GM12892 (cell line): ENCODE results near the gene C16orf87.
"Not testable (repeated sequence)": the region's sequence is repeated elsewhere in the genome, so short reads cannot be mapped to it uniquely, and the experiment has no call there.

Experiments
- DNase-seq: peaks from one replicate; pipeline ENCODE4 v3.0.0; 2011; ENCODE audit not compliant: insufficient read length
- FAIRE-seq: peaks from 2 replicates; lab custom pipeline; 2011; peaks lifted over from hg19 to GRCh38; lab: Jason Lieb, UNC
- POLR2A ChIP-seq: IDR thresholded peaks from 2 replicates; pipeline ENCODE4 v1.6.1; 2011; ENCODE audit warnings: low read depth, low read length, control low read depth
- POLR2AphosphoS5 ChIP-seq: IDR thresholded peaks from 2 replicates; pipeline ENCODE4 v1.6.1; 2011; ENCODE audit warnings: low read depth, low read length, control low read depth
- TAF1 ChIP-seq: IDR thresholded peaks from 2 replicates; pipeline ENCODE4 v1.6.1; 2011; ENCODE audit warnings: low read depth, mild to moderate bottlenecking, control low read depth, low read length, borderline replicate concordance

C16orf87 gene

GRCh38 chr16:46789499-46790414 is 41.2 kb downstream of the C16orf87 start:
- DNase-seq (peak; percentile 59), FAIRE-seq (peak; percentile 69)
- TF ChIP-seq TAF1 (no peak), POLR2A (peak; percentile 85), POLR2AphosphoS5 (peak; percentile 78)

GRCh38 chr16:46788891-46789474 is 42.0 kb downstream of the C16orf87 start:
- TF ChIP-seq TAF1, result no peak
- TF ChIP-seq POLR2A, result no peak
- TF ChIP-seq POLR2AphosphoS5, result no peak
- FAIRE-seq, result peak; percentile 71
- DNase-seq, result no peak

DNA sequence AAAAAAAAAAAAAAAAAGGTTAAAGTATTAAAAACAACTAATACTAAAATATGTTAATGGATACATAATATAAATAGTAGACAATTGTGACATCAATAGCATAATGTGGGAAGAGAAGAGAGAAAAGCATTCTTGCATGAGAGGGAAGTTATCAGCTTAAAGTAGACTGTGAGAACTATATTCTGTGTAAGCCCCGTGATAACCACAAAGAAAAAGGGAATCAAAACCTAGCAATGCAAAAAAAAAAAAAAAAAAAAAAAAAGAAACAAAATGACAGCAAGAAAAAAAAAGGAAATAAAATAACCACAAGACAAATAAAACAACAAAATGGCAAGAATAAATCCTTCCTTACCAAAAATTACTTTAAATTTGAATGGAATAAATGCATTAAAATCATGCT is 43.1 kb downstream of the C16orf87 start:
- FAIRE-seq (peak; percentile 30), DNase-seq (no peak)
- TF ChIP-seq POLR2AphosphoS5, result no peak
- no peak for TF ChIP-seq TAF1
- TF ChIP-seq POLR2A, result no peak

- TF ChIP-seq POLR2A (no peak), POLR2AphosphoS5 (no peak), TAF1 (no peak)
- DNase-seq, result no peak
- FAIRE-seq, result no peak
Observed at GRCh38 chr16:46785076-46785845, 45.7 kb downstream of the C16orf87 start.

GRCh38 chr16:46784569-46784968 is 46.4 kb downstream of the C16orf87 start:
- FAIRE-seq, DNase-seq: not testable (repeated sequence)

GRCh38 chr16:46783800-46784199 is 47.2 kb downstream of the C16orf87 start:
- FAIRE-seq (no peak), DNase-seq (no peak)
- TF ChIP-seq POLR2A (no peak), TAF1 (no peak), POLR2AphosphoS5 (no peak)

DNA sequence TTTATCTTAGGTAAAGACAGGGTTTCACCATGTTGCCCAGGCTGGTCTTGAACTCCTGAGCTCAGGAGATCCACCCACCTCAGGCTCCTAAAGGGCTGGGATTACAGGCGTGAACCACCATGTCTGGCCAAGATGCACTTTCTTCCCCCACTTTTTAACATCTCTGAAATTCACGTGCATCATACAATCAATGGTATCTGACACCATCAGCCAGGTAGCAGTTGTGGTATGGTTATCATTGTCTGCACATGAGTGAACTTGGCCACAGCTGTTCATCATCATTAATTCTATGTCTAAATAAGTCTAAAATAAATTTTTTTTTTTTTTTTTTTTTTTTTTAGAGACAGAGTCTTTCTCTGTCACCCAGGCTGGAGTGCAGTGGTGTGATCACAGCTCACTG is 48.7 kb downstream of the C16orf87 start:
- no peak for FAIRE-seq
- TF ChIP-seq TAF1 (no peak), POLR2AphosphoS5 (no peak)
- no peak for DNase-seq

GRCh38 chr16:46777804-46778203 is 53.2 kb downstream of the C16orf87 start:
- FAIRE-seq (no peak), DNase-seq (no peak)
- TF ChIP-seq TAF1 (no peak), POLR2A (no peak), POLR2AphosphoS5 (no peak)

GRCh38 chr16:46775214-46775613 is 55.8 kb downstream of the C16orf87 start:
- FAIRE-seq (no peak), DNase-seq (no peak)
- TF ChIP-seq POLR2AphosphoS5 (no peak), TAF1 (no peak), POLR2A (no peak)

GRCh38 chr16:46774743-46775177 is 56.2 kb downstream of the C16orf87 start:
- FAIRE-seq, result no peak
- TF ChIP-seq POLR2A (no peak), TAF1 (no peak), POLR2AphosphoS5 (no peak)
- DNase-seq, result no peak

DNA sequence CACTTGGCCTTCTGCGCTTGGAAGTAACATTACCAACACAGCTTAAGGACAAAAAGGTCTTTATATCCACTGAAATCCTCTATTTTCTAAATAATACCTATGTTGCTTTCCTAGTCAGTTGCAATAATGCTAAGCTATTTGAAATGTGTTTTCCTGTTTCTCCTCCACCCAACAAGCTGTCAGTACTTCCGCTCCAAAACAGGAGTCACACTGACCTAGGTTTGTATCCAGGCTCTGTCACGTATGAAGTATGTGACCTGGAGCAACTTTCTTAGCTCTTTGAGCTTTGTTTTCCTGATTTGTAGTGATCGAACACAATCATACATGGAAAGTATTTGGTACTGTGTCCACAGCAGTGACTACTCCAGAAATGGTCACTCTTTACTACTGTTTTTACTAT is 58.5 kb downstream of the C16orf87 start:
- TF ChIP-seq TAF1, result no peak
- no peak for TF ChIP-seq POLR2A
- no peak for TF ChIP-seq POLR2AphosphoS5
- FAIRE-seq, result no peak
- DNase-seq, result no peak

DNA sequence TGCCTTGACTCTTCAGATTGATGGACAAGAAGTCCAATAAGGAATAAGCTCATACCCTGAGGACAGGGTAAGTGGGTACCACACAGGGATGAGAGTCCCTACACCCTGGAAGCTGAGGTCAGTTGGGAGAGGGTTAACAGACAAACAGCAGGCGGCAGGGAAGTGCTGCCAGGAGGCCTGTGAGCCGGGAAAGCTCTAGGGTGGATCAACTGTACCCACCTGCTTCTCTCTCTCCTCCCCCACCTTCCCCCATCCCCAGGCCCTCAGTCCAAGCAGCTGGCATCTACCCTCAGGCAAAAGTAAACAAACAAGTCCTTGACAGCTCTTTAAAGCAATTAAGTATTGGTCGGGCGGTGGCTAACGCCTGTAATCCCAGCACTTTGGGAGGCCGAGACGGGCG is 62.2 kb downstream of the C16orf87 start:
- DNase-seq, result no peak
- no peak for TF ChIP-seq POLR2A
- no peak for FAIRE-seq
